ENCODE results near the gene ADCY7. TPM values are rescaled to one million over a fixed set of nuclear protein-coding genes. Genes with fewer than 3 reads are reported as not detected.

The ADCY7 gene
- total RNA-seq, 1 experiment from 2014 or later, result 5.9 TPM

DNA sequence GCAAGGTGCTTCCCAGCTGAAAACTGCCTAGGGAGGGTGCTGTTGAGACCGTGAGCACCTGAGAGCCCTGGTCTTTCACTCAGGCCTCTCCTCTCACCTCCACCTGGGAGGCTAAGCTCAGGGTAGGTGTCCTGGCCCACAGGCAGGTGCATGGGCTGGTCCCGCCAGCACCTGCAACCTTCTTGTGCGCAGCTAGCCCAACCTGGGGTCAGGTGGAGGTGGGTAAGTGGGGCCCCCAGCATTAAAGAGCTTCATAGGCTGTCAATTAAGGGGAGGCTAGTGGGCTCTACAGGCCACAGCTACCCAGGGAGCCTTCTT lies 8.7 kb downstream of the ADCY7 start:
- POLR2A ChIA-PET, result no interaction called here

More for the DNA sequence above, 8.7 kb downstream of the ADCY7 start:
- TF ChIP-seq, protein P1, sequence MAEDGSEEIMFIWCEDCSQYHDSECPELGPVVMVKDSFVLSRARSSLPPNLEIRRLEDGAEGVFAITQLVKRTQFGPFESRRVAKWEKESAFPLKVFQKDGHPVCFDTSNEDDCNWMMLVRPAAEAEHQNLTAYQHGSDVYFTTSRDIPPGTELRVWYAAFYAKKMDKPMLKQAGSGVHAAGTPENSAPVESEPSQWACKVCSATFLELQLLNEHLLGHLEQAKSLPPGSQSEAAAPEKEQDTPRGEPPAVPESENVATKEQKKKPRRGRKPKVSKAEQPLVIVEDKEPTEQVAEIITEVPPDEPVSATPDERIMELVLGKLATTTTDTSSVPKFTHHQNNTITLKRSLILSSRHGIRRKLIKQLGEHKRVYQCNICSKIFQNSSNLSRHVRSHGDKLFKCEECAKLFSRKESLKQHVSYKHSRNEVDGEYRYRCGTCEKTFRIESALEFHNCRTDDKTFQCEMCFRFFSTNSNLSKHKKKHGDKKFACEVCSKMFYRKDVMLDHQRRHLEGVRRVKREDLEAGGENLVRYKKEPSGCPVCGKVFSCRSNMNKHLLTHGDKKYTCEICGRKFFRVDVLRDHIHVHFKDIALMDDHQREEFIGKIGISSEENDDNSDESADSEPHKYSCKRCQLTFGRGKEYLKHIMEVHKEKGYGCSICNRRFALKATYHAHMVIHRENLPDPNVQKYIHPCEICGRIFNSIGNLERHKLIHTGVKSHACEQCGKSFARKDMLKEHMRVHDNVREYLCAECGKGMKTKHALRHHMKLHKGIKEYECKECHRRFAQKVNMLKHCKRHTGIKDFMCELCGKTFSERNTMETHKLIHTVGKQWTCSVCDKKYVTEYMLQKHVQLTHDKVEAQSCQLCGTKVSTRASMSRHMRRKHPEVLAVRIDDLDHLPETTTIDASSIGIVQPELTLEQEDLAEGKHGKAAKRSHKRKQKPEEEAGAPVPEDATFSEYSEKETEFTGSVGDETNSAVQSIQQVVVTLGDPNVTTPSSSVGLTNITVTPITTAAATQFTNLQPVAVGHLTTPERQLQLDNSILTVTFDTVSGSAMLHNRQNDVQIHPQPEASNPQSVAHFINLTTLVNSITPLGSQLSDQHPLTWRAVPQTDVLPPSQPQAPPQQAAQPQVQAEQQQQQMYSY (CRISPR knock-in tag; IDR thresholded peaks at IDR 0.05), result no peak
- TF ChIP-seq ZNF671 (CRISPR knock-in tag; IDR thresholded peaks at IDR 0.05) (no peak), FOXJ3 (CRISPR knock-in tag; IDR thresholded peaks at IDR 0.05; ENCODE audit: borderline replicate concordance) (no peak), ZNF423 (CRISPR knock-in tag; IDR thresholded peaks at IDR 0.05) (no peak), SP1 (CRISPR knock-in tag; conservative IDR thresholded peaks at IDR 0.05) (no peak), RELA (CRISPR knock-in tag; IDR thresholded peaks at IDR 0.05; ENCODE audit: borderline replicate concordance) (no peak)
- TF ChIP-seq, protein P2, sequence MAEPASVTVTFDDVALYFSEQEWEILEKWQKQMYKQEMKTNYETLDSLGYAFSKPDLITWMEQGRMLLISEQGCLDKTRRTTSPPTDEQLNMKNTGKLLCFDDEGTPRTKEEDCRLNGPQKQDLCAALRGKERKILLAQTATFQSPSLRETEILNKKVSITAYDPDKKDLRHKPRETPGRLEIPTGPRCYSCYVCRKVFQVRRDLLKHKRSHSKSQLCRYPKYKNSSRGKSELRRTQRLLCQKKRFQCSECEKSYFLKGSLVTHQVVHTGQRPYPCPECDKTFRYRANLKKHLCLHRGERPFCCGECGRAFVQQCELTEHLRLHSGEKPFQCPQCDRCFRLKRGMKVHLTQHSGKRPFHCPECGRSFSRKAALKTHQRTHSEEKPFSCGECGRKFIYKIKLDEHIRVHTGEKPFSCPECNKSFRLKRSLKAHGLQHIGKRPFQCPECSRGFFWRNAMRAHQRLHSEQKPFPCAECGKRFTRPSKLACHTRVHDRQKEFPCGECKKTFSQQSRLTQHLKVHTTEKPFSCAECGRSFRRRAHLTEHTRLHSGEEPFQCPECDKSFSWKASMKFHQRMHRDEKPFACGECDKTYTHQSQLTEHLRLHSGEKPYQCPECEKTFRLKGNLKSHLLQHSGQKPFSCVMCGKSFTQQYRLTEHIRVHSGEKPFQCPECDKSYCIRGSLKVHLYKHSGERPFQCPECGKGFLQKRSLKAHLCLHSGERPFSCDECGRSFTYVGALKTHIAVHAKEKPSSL (CRISPR knock-in tag; conservative IDR thresholded peaks at IDR 0.05), result no peak
- TF ChIP-seq, protein P3, sequence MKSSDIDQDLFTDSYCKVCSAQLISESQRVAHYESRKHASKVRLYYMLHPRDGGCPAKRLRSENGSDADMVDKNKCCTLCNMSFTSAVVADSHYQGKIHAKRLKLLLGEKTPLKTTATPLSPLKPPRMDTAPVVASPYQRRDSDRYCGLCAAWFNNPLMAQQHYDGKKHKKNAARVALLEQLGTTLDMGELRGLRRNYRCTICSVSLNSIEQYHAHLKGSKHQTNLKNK (CRISPR knock-in tag; IDR thresholded peaks at IDR 0.05), result no peak
- TF ChIP-seq, protein P4, sequence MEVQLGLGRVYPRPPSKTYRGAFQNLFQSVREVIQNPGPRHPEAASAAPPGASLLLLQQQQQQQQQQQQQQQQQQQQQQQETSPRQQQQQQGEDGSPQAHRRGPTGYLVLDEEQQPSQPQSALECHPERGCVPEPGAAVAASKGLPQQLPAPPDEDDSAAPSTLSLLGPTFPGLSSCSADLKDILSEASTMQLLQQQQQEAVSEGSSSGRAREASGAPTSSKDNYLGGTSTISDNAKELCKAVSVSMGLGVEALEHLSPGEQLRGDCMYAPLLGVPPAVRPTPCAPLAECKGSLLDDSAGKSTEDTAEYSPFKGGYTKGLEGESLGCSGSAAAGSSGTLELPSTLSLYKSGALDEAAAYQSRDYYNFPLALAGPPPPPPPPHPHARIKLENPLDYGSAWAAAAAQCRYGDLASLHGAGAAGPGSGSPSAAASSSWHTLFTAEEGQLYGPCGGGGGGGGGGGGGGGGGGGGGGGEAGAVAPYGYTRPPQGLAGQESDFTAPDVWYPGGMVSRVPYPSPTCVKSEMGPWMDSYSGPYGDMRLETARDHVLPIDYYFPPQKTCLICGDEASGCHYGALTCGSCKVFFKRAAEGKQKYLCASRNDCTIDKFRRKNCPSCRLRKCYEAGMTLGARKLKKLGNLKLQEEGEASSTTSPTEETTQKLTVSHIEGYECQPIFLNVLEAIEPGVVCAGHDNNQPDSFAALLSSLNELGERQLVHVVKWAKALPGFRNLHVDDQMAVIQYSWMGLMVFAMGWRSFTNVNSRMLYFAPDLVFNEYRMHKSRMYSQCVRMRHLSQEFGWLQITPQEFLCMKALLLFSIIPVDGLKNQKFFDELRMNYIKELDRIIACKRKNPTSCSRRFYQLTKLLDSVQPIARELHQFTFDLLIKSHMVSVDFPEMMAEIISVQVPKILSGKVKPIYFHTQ (CRISPR knock-in tag; IDR thresholded peaks at IDR 0.05), result no peak
- TF ChIP-seq, protein P5, sequence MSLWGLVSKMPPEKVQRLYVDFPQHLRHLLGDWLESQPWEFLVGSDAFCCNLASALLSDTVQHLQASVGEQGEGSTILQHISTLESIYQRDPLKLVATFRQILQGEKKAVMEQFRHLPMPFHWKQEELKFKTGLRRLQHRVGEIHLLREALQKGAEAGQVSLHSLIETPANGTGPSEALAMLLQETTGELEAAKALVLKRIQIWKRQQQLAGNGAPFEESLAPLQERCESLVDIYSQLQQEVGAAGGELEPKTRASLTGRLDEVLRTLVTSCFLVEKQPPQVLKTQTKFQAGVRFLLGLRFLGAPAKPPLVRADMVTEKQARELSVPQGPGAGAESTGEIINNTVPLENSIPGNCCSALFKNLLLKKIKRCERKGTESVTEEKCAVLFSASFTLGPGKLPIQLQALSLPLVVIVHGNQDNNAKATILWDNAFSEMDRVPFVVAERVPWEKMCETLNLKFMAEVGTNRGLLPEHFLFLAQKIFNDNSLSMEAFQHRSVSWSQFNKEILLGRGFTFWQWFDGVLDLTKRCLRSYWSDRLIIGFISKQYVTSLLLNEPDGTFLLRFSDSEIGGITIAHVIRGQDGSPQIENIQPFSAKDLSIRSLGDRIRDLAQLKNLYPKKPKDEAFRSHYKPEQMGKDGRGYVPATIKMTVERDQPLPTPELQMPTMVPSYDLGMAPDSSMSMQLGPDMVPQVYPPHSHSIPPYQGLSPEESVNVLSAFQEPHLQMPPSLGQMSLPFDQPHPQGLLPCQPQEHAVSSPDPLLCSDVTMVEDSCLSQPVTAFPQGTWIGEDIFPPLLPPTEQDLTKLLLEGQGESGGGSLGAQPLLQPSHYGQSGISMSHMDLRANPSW (CRISPR knock-in tag; conservative IDR thresholded peaks at IDR 0.05; ENCODE audit: low read depth), result no peak
- CTCF ChIA-PET, result interaction anchor here (0.8 to 1.6 kb wide), 9 partner anchors 15 to 250 kb away, joined by 3 to 8 read pairs (median 4); partner anchors contain the start of gene CNEP1R1
- Mint-ChIP-seq H3K36me3 (no peaks in the 10 kb centered on the region), H3K9me3 (peaks cover 5% of the 10 kb centered on the region), H3K27ac (no peak overlapping the region), H3K4me3 (no peak overlapping the region), H3K27me3 (ENCODE audit: low read depth) (no peaks in the 10 kb centered on the region), H3K4me1 (peaks cover 11% of the 10 kb centered on the region)
- DNase-seq (ENCODE audit: low spot score), result no peak
- ATAC-seq, result no peak

All from WTC11 (cell line).